H9 (cell line): ENCODE data around the gene GTF2E1. TPM values are rescaled to one million over a fixed set of nuclear protein-coding genes. Genes with fewer than 3 reads are reported as not detected.
A peak's percentile ranks its signal among the peaks of the same experiment; 100 is the strongest.
"Not testable (repeated sequence)": the region's sequence is repeated elsewhere in the genome, so short reads cannot be mapped to it uniquely, and the experiment has no call there.

Source experiments
- DNase-seq: peaks from one replicate; pipeline ENCODE4 v3.0.0-alpha.2; 2017
- H2AFZ ChIP-seq: one replicate; pipeline ENCODE4 v1.6.1; 2013; ENCODE audit warnings: mild to moderate bottlenecking, low read length, control low read depth, moderate library complexity
- H2AK5ac ChIP-seq: 2 replicates; pipeline ENCODE4 v1.6.1; 2013; ENCODE audit warnings: low read length, control low read depth, mixed read lengths; ENCODE audit not compliant: insufficient read length
- H2BK120ac ChIP-seq: one replicate; pipeline ENCODE4 v1.6.1; 2013; ENCODE audit warnings: low read depth, mild to moderate bottlenecking, low read length, control low read depth, inconsistent platforms; ENCODE audit not compliant: poor library complexity, severe bottlenecking
- H2BK12ac ChIP-seq: 2 replicates; pipeline ENCODE4 v1.6.1; 2013; ENCODE audit warnings: low read length, control low read depth, mixed read lengths, low read depth; ENCODE audit not compliant: insufficient read length
- H2BK15ac ChIP-seq: 2 replicates; pipeline ENCODE4 v1.6.1; 2013; ENCODE audit warnings: low read depth, low read length, control low read depth
- H2BK20ac ChIP-seq: one replicate; pipeline ENCODE4 v1.6.1; 2013; ENCODE audit warnings: low read depth, mild to moderate bottlenecking, low read length, control low read depth, inconsistent platforms; ENCODE audit not compliant: poor library complexity, severe bottlenecking
- H2BK5ac ChIP-seq: 2 replicates; pipeline ENCODE4 v1.6.1; 2013; ENCODE audit warnings: low read length, control low read depth, mixed read lengths; ENCODE audit not compliant: insufficient read length
- H3K14ac ChIP-seq: 2 replicates; pipeline ENCODE4 v1.6.1; 2013; ENCODE audit warnings: low read length, control low read depth; ENCODE audit not compliant: insufficient read depth
- H3K18ac ChIP-seq: 2 replicates; pipeline ENCODE4 v1.6.1; 2013; ENCODE audit warnings: low read depth, mild to moderate bottlenecking, mixed read lengths, low read length, control low read depth; ENCODE audit not compliant: insufficient read length
- H3K23ac ChIP-seq: 2 replicates; pipeline ENCODE4 v1.6.1; 2013; ENCODE audit warnings: low read length, control low read depth, mixed read lengths, low read depth; ENCODE audit not compliant: insufficient read length
- H3K23me2 ChIP-seq: 2 replicates; pipeline ENCODE4 v1.6.1; 2013; ENCODE audit warnings: low read depth, mild to moderate bottlenecking, mixed read lengths, low read length, control low read depth; ENCODE audit not compliant: insufficient read length, poor library complexity, severe bottlenecking
- H3K27ac ChIP-seq: 2 replicates; pipeline ENCODE4 v1.5.1; 2013; ENCODE audit warnings: low read length, control low read depth, mixed read lengths, low read depth; ENCODE audit not compliant: insufficient read length
- H3K27me3 ChIP-seq: 2 replicates; pipeline ENCODE4 v1.6.1; 2013; ENCODE audit warnings: low read length, control low read depth, inconsistent platforms; ENCODE audit not compliant: insufficient read depth
- H3K4ac ChIP-seq: 2 replicates; pipeline ENCODE4 v1.6.1; 2013; ENCODE audit warnings: low read depth, mild to moderate bottlenecking, control low read depth, inconsistent platforms, low read length, moderate library complexity
- H3K4me1 ChIP-seq: 2 replicates; pipeline ENCODE4 v1.6.1; 2013; ENCODE audit warnings: low read length, control low read depth, inconsistent platforms; ENCODE audit not compliant: insufficient read depth
- H3K4me2 ChIP-seq: 2 replicates; pipeline ENCODE4 v1.6.1; 2013; ENCODE audit warnings: low read length, control low read depth, mixed read lengths; ENCODE audit not compliant: insufficient read length, insufficient read depth
- H3K56ac ChIP-seq: 2 replicates; pipeline ENCODE4 v1.6.1; 2013; ENCODE audit warnings: low read depth, mild to moderate bottlenecking, mixed read lengths, low read length, control low read depth; ENCODE audit not compliant: insufficient read length
- H3K79me1 ChIP-seq: 2 replicates; pipeline ENCODE4 v1.6.1; 2013; ENCODE audit warnings: low read depth, mild to moderate bottlenecking, moderate library complexity, low read length, control low read depth, inconsistent platforms; ENCODE audit not compliant: insufficient read depth, poor library complexity, severe bottlenecking
- H3K79me2 ChIP-seq: 2 replicates; pipeline ENCODE4 v1.6.1; 2013; ENCODE audit warnings: low read length, control low read depth, inconsistent platforms; ENCODE audit not compliant: insufficient read depth
- H3K9ac ChIP-seq: 2 replicates; pipeline ENCODE4 v1.6.1; 2013; ENCODE audit warnings: low read length, control low read depth, mixed read lengths; ENCODE audit not compliant: insufficient read length; ENCODE audit errors: extremely low read depth
- H3K9me3 ChIP-seq: one replicate; pipeline ENCODE4 v1.6.1; 2013; ENCODE audit warnings: low read depth, low read length, inconsistent platforms; ENCODE audit not compliant: control insufficient read depth
- H3T11ph ChIP-seq: one replicate; pipeline ENCODE4 v1.6.1; 2013; ENCODE audit warnings: mild to moderate bottlenecking, low read length, control low read depth, inconsistent platforms
- H4K20me1 ChIP-seq: one replicate; pipeline ENCODE4 v1.6.1; 2013; ENCODE audit not compliant: control insufficient read depth, insufficient read length, insufficient read depth
- H4K5ac ChIP-seq: 2 replicates; pipeline ENCODE4 v1.6.1; 2013; ENCODE audit warnings: low read depth, mild to moderate bottlenecking, mixed read lengths, low read length, control low read depth; ENCODE audit not compliant: insufficient read length
- H4K8ac ChIP-seq: replicated peaks from 2 replicates; pipeline ENCODE4 v1.6.1; 2013; ENCODE audit warnings: low read length, control low read depth, mixed read lengths, low read depth; ENCODE audit not compliant: insufficient read length
- H4K91ac ChIP-seq: 2 replicates; pipeline ENCODE4 v1.6.1; 2013; ENCODE audit warnings: low read depth, mild to moderate bottlenecking, moderate library complexity, mixed read lengths, low read length, control low read depth; ENCODE audit not compliant: insufficient read length
- H3K27ac Mint-ChIP-seq, 3 experiments: 2 replicates in 2 of 3; 3 replicates in 1 of 3; pipeline ENCODE4 v1.8.0; 2020 to 2021; ENCODE audit warnings: mixed read lengths in 3 of 3, mild to moderate bottlenecking in 1 of 3, moderate library complexity in 1 of 3
- H3K27me3 Mint-ChIP-seq: 2 replicates; pipeline ENCODE4 v1.8.0; 2021; ENCODE audit warnings: low read depth, mild to moderate bottlenecking, moderate library complexity, mixed read lengths
- H3K36me3 Mint-ChIP-seq, 3 experiments: 2 replicates in 2 of 3; 3 replicates in 1 of 3; pipeline ENCODE4 v1.8.0; 2020 to 2021; ENCODE audit warnings: low read depth in 3 of 3, mixed read lengths in 3 of 3; ENCODE audit not compliant: insufficient read depth in 1 of 3
- H3K4me1 Mint-ChIP-seq, 2 experiments: 2 replicates each; pipeline ENCODE4 v1.8.0; 2020; ENCODE audit warnings: mixed read lengths in 2 of 2
- H3K4me3 Mint-ChIP-seq, 2 experiments: 2 replicates in 1 of 2; 3 replicates in 1 of 2; pipeline ENCODE4 v1.8.0; 2020 to 2021; ENCODE audit warnings: mild to moderate bottlenecking in 2 of 2, mixed read lengths in 2 of 2, moderate library complexity in 1 of 2
- H3K9me3 Mint-ChIP-seq, 2 experiments: 2 replicates in 1 of 2; 3 replicates in 1 of 2; pipeline ENCODE4 v1.8.0; 2020; ENCODE audit warnings: mild to moderate bottlenecking in 2 of 2, mixed read lengths in 2 of 2, moderate library complexity in 1 of 2
- WGBS: extraction: QIAGEN DNeasy Blood & Tissue Kit; methylation state at CpG from one replicate; pipeline ENCODE4 v1.1.7; 2013; ENCODE audit warnings: missing lambda C conversion rate, low lambda C conversion rate, mixed read lengths; ENCODE audit not compliant: insufficient read length; ENCODE audit errors: extremely low coverage; 5-methylcytosine and 5-hydroxymethylcytosine counted together
- total RNA-seq: library from RNA; stranded (reverse); gene quantifications from 2 replicates; pipeline ENCODE4 v1.2.1, GENCODE V29; 2021
- TF ChIP-seq, protein P1 (sequence below): fragments of 200-600 bp; sonication (generic); conservative IDR thresholded peaks from 3 replicates; pipeline ENCODE4 v1.8.0; 2021; ENCODE audit warnings: antibody characterized with exemption, mild to moderate bottlenecking

Gene GTF2E1
- total RNA-seq, 1 experiment from 2014 or later, result 88.8 TPM

DNA sequence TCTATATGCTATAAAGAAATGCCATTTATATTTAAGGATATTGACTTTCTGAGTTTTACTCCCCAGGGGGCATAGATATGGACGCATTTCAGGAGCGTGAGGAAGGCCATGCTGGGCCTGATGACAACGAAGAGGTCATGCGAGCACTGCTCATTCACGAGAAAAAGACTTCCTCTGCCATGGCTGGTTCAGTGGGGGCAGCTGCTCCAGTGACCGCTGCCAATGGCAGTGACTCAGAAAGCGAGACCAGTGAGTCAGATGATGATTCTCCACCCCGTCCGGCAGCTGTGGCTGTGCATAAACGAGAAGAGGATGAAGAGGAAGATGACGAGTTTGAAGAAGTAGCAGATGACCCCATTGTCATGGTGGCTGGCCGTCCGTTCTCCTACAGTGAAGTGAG lies 38.4 kb downstream of the GTF2E1 start:
- H3K4me1 Mint-ChIP-seq, result peaks cover 0 to 4% of the 10 kb centered on the region in 2 experiments; a peak in 1 of 4 replicates
- Histone ChIP-seq H3K27me3 (no peaks in the 10 kb centered on the region), H2AK5ac (no peak overlapping the region), H2BK12ac (no peak overlapping the region), H2BK15ac (no peak overlapping the region), H3K18ac (no peak overlapping the region), H2AFZ (no peak overlapping the region), H3K14ac (no peak overlapping the region), H4K91ac (no peak overlapping the region), H3K79me1 (no peaks in the 10 kb centered on the region), H4K8ac (no peak overlapping the region), H3K9me3 (no peaks in the 10 kb centered on the region), H3K27ac (no peak overlapping the region), H3K4ac (no peak overlapping the region), H3K9ac (no peak overlapping the region), H3K4me2 (no peak overlapping the region), H3K23me2 (no peaks in the 10 kb centered on the region), H4K5ac (no peak overlapping the region), H3T11ph (no peak overlapping the region), H2BK120ac (no peak overlapping the region), H3K56ac (no peak overlapping the region), H2BK5ac (no peak overlapping the region), H3K23ac (no peak overlapping the region), H4K20me1 (no peaks in the 10 kb centered on the region), H3K79me2 (no peaks in the 10 kb centered on the region), H2BK20ac (no peak overlapping the region), H3K4me1 (no peaks in the 10 kb centered on the region)
- no peaks in the 10 kb centered on the region for H3K27me3 Mint-ChIP-seq
- H3K9me3 Mint-ChIP-seq, result peaks cover 0 to 2% of the 10 kb centered on the region in 2 experiments; a peak in 1 of 5 replicates
- H3K4me3 Mint-ChIP-seq, result no peak overlapping the region
- no CpG with 5 or more reads among the region's 13 CpGs for WGBS
- peaks cover 33 to 49% (median 36%) of the 10 kb centered on the region in 3 experiments for H3K36me3 Mint-ChIP-seq
- TF ChIP-seq, protein P1, sequence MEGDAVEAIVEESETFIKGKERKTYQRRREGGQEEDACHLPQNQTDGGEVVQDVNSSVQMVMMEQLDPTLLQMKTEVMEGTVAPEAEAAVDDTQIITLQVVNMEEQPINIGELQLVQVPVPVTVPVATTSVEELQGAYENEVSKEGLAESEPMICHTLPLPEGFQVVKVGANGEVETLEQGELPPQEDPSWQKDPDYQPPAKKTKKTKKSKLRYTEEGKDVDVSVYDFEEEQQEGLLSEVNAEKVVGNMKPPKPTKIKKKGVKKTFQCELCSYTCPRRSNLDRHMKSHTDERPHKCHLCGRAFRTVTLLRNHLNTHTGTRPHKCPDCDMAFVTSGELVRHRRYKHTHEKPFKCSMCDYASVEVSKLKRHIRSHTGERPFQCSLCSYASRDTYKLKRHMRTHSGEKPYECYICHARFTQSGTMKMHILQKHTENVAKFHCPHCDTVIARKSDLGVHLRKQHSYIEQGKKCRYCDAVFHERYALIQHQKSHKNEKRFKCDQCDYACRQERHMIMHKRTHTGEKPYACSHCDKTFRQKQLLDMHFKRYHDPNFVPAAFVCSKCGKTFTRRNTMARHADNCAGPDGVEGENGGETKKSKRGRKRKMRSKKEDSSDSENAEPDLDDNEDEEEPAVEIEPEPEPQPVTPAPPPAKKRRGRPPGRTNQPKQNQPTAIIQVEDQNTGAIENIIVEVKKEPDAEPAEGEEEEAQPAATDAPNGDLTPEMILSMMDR, result no peak
- no peak overlapping the region; a peak in 1 of 7 replicates for H3K27ac Mint-ChIP-seq
- no peak for DNase-seq

DNA sequence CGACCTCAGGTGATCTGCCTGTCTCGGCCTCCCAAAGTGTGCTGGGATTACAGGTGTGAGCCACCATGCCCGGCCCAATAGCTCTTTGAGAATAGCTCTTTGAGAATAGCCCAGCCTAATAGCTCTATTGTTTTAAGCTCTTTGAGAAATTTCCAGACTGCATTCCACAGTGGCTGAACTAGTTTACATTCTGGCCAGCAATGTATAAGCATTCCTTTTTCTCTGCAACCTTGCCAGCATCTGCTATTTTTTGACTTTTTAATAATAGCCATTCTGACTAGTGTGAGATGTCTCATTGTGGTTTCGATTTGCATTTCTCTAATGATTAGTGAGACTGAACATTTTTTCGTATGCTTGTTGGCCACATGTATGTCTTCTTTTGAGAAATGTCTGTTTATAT lies 43.3 kb downstream of the GTF2E1 start:
- DNase-seq, H3K4me2 ChIP-seq, H2AFZ ChIP-seq, H3K4me1 ChIP-seq, H4K5ac ChIP-seq, H3K18ac ChIP-seq, H3K27ac ChIP-seq, H3K56ac ChIP-seq, H3K9ac ChIP-seq, H3K4ac ChIP-seq, H3K4me3 Mint-ChIP-seq, H3K23ac ChIP-seq, H3K79me1 ChIP-seq, H3K27me3 Mint-ChIP-seq, H4K91ac ChIP-seq, H3K27me3 ChIP-seq, H2BK120ac ChIP-seq, H2BK5ac ChIP-seq, H3K9me3 ChIP-seq, H3K14ac ChIP-seq, H3K79me2 ChIP-seq, H3K9me3 Mint-ChIP-seq, H2AK5ac ChIP-seq, H2BK15ac ChIP-seq, H2BK20ac ChIP-seq, H4K8ac ChIP-seq, H3K23me2 ChIP-seq, H3T11ph ChIP-seq, H2BK12ac ChIP-seq, H4K20me1 ChIP-seq: not testable (repeated sequence)
- WGBS, result no CpG with 5 or more reads among the region's 5 CpGs
- peaks cover 12 to 20% of the 10 kb centered on the region in 2 experiments for H3K4me1 Mint-ChIP-seq
- peaks cover 21 to 28% (median 22%) of the 10 kb centered on the region in 3 experiments for H3K36me3 Mint-ChIP-seq
- 0 out of 7 replicates have a peak overlapping the region, but pooled peaks of 1 of the 3 experiments have one; percentile 31 for H3K27ac Mint-ChIP-seq
